Testis (tissue), 3 donors: Measurements from ENCODE around the gene ANKRD1. TPM values are rescaled to one million over a fixed set of nuclear protein-coding genes. Genes with fewer than 3 reads are reported as not detected.
"Not testable (repeated sequence)": the region's sequence is repeated elsewhere in the genome, so short reads cannot be mapped to it uniquely, and the experiment has no call there.

Experiments
- DNase-seq: peaks from one replicate; pipeline ENCODE4 v3.0.0-alpha.2; 2019
- H3K27ac ChIP-seq, 2 donors: fragments of 200-600 bp; sonication (generic); one replicate each; pipeline ENCODE4 v1.5.1; 2019
- H3K27me3 ChIP-seq: fragments of 200-600 bp; sonication (generic); one replicate; pipeline ENCODE4 v1.5.1; 2019
- H3K36me3 ChIP-seq: fragments of 200-600 bp; sonication (generic); one replicate; pipeline ENCODE4 v1.5.1; 2017; ENCODE audit warnings: low read depth; ENCODE audit errors: missing control alignments
- H3K4me1 ChIP-seq: fragments of 200-600 bp; sonication (generic); one replicate; pipeline ENCODE4 v1.5.1; 2019
- H3K4me3 ChIP-seq, 2 donors: fragments of 200-600 bp; sonication (generic); one replicate each; pipeline ENCODE4 v1.5.1; 2017 to 2019
- H3K9me3 ChIP-seq: fragments of 200-600 bp; sonication (generic); one replicate; pipeline ENCODE4 v1.5.1; 2017
- CTCF ChIP-seq, 3 experiments: fragments of 450-650 bp in 2 of 3; fragments of 200-600 bp in 1 of 3; sonication (generic) in 1 of 3; IDR thresholded peaks; one replicate each; pipeline ENCODE4 v1.5.1; 2016 to 2019; ENCODE audit warnings: antibody characterized with exemption in 3 of 3, mild to moderate bottlenecking in 2 of 3, moderate library complexity in 1 of 3
- POLR2A ChIP-seq: fragments of 450-650 bp; IDR thresholded peaks from one replicate; pipeline ENCODE4 v1.6.1; 2017; ENCODE audit warnings: antibody characterized with exemption, mild to moderate bottlenecking, moderate library complexity
- WGBS, 2 donors: methylation state at CpG; one replicate each; pipeline ENCODE4 v1.1.5; 2018; 5-methylcytosine and 5-hydroxymethylcytosine counted together
- intact Hi-C: fragments of 100-400 bp; cut with DNase I; formaldehyde crosslinking; loops from one replicate; pipeline ENCODE4 v1.15.1; 2023; ENCODE audit warnings: low total_unique reads
- polyA plus RNA-seq: library from polyadenylated mRNA; stranded (reverse); fragments of 350-450 nt; fragmentation: Illumina TruSeq; extraction: RNeasy Lipid Tissue Mini Kit (QIAGEN cat#74804); gene quantifications from one replicate; pipeline ENCODE4 v1.2.3, GENCODE V29; 2014; ENCODE audit warnings: low read depth, low replicate concordance; ENCODE audit not compliant: insufficient read depth
- total RNA-seq, 2 donors: library from RNA; depleted of rRNA; stranded (reverse); fragments of >200 nt; gene quantifications; one replicate each; pipeline ENCODE4 v1.2.3, GENCODE V29; 2016

Gene ANKRD1
- total and polyA plus RNA-seq, 3 donors from 2014 or later, result 0.19 to 2.1 TPM; not detected in 1

GRCh38 chr10:90944749-90945148 is 23.9 kb upstream of the ANKRD1 start:
- H3K9me3 ChIP-seq, result no peaks in the 10 kb centered on the region
- H3K27me3 ChIP-seq, result no peaks in the 10 kb centered on the region
- no peaks in the 10 kb centered on the region for H3K36me3 ChIP-seq
- WGBS, 2 donors, result 0 to 46% methylated on average over 1 of the region's 1 CpG
- no peak for TF ChIP-seq POLR2A
- no peak for TF ChIP-seq CTCF (IDR thresholded peaks at IDR 0.05)
- intact Hi-C loops, result no loop called here
- no peak overlapping the region for H3K27ac ChIP-seq
- H3K4me3 ChIP-seq, result no peak overlapping the region
- no peak for DNase-seq
- no peaks in the 10 kb centered on the region for H3K4me1 ChIP-seq

- H3K36me3 ChIP-seq, intact Hi-C loops, H3K27ac ChIP-seq, H3K4me1 ChIP-seq, H3K4me3 ChIP-seq, DNase-seq, H3K27me3 ChIP-seq, H3K9me3 ChIP-seq: not testable (repeated sequence)
- 76 to 87% methylated on average over 3 of the region's 3 CpGs for WGBS, 2 donors
Measured at GRCh38 chr10:90942980-90943379, 22.1 kb upstream of the ANKRD1 start.

- Histone ChIP-seq H3K36me3 (no peaks in the 10 kb centered on the region), H3K27ac (no peak overlapping the region), H3K9me3 (no peaks in the 10 kb centered on the region), H3K27me3 (no peaks in the 10 kb centered on the region), H3K4me3 (no peak overlapping the region), H3K4me1 (no peaks in the 10 kb centered on the region)
- no peak for DNase-seq
- WGBS, 2 donors, result 96 to 98% methylated on average over 6 of the region's 6 CpGs
- intact Hi-C loops, result no loop called here
- no peak for TF ChIP-seq POLR2A
- TF ChIP-seq CTCF (IDR thresholded peaks at IDR 0.05), result no peak
Measured at GRCh38 chr10:90939648-90940047, 18.8 kb upstream of the ANKRD1 start.

GRCh38 chr10:90939116-90939515 is 18.2 kb upstream of the ANKRD1 start:
- Histone ChIP-seq H3K27ac (no peak overlapping the region), H3K4me1 (no peaks in the 10 kb centered on the region), H3K4me3 (no peak overlapping the region), H3K27me3 (no peaks in the 10 kb centered on the region), H3K36me3 (no peaks in the 10 kb centered on the region), H3K9me3 (no peaks in the 10 kb centered on the region)
- DNase-seq, result no peak
- 46 to 70% methylated on average over 1 of the region's 1 CpG for WGBS, 2 donors
- intact Hi-C loops, result no loop called here
- no peak for TF ChIP-seq CTCF (IDR thresholded peaks at IDR 0.05)
- no peak for TF ChIP-seq POLR2A

GRCh38 chr10:90937645-90938258 is 16.9 kb upstream of the ANKRD1 start:
- Histone ChIP-seq H3K27me3 (no peaks in the 10 kb centered on the region), H3K9me3 (no peaks in the 10 kb centered on the region), H3K4me1 (no peaks in the 10 kb centered on the region), H3K36me3 (no peaks in the 10 kb centered on the region), H3K27ac (no peak overlapping the region), H3K4me3 (no peak overlapping the region)
- no peak for DNase-seq
- TF ChIP-seq CTCF (IDR thresholded peaks at IDR 0.05) (no peak), POLR2A (no peak)
- 88 to 97% methylated on average over 8 of the region's 8 CpGs for WGBS, 2 donors
- intact Hi-C loops, result no loop called here
